Thyroid gland (tissue), 4 donors: ENCODE measurements around the gene TMEM212.

Experiments
- POLR2A ChIP-seq, 2 donors: fragments of 450-650 bp; IDR thresholded peaks; one replicate each; pipeline ENCODE4 v1.6.1; 2017; ENCODE audit warnings: antibody characterized with exemption in 2 of 2, mild to moderate bottlenecking in 2 of 2, moderate library complexity in 1 of 2
- TF ChIP-seq, protein P1 (sequence below), 6 experiments: fragments of 200-600 bp in 3 of 6; fragments of 450-650 bp in 3 of 6; sonication (generic) in 3 of 6; IDR thresholded peaks; one replicate each; pipeline ENCODE4 v1.5.1; 2016 to 2019; ENCODE audit warnings: antibody characterized with exemption in 6 of 6, mild to moderate bottlenecking in 2 of 6, inconsistent platforms in 1 of 6, moderate library complexity in 1 of 6

DNA sequence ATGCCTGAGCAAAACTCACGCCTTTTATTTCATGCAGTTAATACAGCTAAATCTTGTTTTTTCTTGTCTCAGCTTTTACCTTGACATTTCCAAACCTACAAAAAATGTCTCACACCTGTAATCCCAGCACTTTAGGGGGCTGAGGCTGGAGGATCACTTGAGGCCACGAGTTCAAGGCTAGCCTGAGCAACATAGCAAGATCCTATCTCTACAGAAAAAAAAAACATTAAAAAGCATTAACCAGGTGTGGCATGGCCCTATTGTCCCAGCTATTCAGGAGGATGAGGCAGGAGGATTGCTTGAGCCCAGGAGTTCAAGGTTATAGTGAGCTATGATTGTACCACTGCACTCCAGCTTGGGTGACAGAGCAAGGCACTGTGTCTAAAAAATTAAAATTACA lies 3.9 kb upstream of the TMEM212 start:
- TF ChIP-seq POLR2A (IDR thresholded peaks at IDR 0.05), result no peak
- TF ChIP-seq, protein P1, sequence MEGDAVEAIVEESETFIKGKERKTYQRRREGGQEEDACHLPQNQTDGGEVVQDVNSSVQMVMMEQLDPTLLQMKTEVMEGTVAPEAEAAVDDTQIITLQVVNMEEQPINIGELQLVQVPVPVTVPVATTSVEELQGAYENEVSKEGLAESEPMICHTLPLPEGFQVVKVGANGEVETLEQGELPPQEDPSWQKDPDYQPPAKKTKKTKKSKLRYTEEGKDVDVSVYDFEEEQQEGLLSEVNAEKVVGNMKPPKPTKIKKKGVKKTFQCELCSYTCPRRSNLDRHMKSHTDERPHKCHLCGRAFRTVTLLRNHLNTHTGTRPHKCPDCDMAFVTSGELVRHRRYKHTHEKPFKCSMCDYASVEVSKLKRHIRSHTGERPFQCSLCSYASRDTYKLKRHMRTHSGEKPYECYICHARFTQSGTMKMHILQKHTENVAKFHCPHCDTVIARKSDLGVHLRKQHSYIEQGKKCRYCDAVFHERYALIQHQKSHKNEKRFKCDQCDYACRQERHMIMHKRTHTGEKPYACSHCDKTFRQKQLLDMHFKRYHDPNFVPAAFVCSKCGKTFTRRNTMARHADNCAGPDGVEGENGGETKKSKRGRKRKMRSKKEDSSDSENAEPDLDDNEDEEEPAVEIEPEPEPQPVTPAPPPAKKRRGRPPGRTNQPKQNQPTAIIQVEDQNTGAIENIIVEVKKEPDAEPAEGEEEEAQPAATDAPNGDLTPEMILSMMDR (IDR thresholded peaks at IDR 0.05), result no peak
